ENCODE results near the gene CMIP. TPM values are rescaled to one million over a fixed set of nuclear protein-coding genes. Genes with fewer than 3 reads are reported as not detected.

Gene CMIP
- polyA plus RNA-seq, 1 of the 3 experiments (the other 2 are of a cell fraction) = 5.4 TPM

DNA sequence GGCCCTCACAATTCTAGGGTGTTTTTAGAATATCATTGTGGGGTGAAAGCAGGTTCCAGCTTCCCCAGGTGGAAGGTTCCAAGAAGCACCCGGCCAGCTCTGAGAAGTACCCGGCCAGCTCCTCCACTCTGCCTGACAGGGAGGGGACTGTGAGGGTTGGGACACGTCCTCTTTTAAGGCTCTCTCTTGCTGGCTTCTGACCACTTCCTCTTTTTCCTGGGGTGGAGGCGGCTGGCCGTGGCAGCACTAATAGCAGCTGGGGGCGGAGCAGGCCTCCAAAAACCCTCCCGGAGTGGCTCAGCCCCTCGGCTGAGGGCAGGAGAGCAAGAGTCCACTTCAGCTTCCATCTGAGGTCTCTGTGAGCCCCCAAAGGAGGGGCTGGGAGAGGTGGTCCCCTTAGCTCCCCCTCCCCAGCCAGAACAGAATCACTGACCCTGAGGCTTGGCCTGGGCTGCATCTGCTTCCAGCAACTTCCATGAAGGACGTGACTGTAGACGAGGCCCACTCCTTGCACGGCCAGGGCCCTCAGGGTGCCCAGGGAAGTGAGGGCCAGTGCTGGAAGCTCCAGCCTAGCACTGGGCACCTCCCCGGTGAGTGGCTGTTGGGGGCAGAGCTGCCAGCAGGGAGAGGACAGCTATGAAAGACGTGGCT is 307.7 kb downstream of the CMIP start (continued):
- TF ChIP-seq USF2 (IDR thresholded peaks at IDR 0.05; ENCODE audit: borderline replicate concordance, low read depth, low read length) (no peak), SIN3A (IDR thresholded peaks at IDR 0.05; ENCODE audit: borderline replicate concordance, low read depth, low read length) (no peak), REST (IDR thresholded peaks at IDR 0.05; ENCODE audit: low read depth, low read length) (no peak), RAD21 (IDR thresholded peaks at IDR 0.05; ENCODE audit: low read length) (no peak), TAF1 (IDR thresholded peaks at IDR 0.05; ENCODE audit: borderline replicate concordance, low read depth, low read length) (no peak), RXRA (IDR thresholded peaks at IDR 0.05; ENCODE audit: borderline replicate concordance, low read depth) (no peak)

DNA sequence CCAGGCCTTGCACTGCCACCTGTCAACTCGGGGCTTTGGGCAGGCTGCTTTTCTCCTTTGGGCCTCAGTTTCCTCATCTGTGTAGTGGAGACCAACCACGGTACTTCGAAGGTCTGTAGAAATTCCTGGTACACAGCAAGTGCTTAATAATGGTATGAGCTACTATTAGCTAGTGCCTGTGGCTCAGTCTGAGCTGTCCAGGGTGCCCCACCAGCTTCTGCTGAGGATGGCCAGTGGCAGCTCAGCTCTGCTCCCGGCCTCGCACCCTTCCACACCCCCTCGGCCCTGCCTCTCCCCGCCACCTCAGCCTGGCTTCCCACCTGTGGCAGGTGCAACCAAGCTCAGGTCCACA is 308.2 kb downstream of the CMIP start:
- 77% methylated on average over 3 of the region's 7 CpGs for WGBS (ENCODE audit: low lambda C conversion rate)
- Histone ChIP-seq H3F3A (replicated peaks; ENCODE audit: insufficient read depth) (no peaks in the 10 kb centered on the region), H3K9me2 (no peaks in the 10 kb centered on the region), H2AFZ (ENCODE audit: low read depth) (no peak overlapping the region), H3K4me2 (no peak overlapping the region), H3K4me1 (ENCODE audit: control insufficient read depth in 1 of 2, insufficient read depth in 2 of 2, low read depth in 1 of 2, low read length in 1 of 2) (no peaks in the 10 kb centered on the region), H3K79me2 (ENCODE audit: insufficient read depth) (no peaks in the 10 kb centered on the region), H3K4me3 (ENCODE audit: low read depth in 2 of 2, low read length in 1 of 2) (no peak overlapping the region), H3K36me3 (replicated peaks in 1 of 2; ENCODE audit: control insufficient read depth in 1 of 2, insufficient read depth in 2 of 2, low read length in 1 of 2) (no peaks in the 10 kb centered on the region), H4K20me1 (ENCODE audit: insufficient read depth) (no peaks in the 10 kb centered on the region), H3K9me3 (no peaks in the 10 kb centered on the region), H3K27me3 (ENCODE audit: insufficient read depth) (no peaks in the 10 kb centered on the region), H3K27ac (ENCODE audit: low read depth in 2 of 2, low read length in 1 of 2) (no peak overlapping the region), H3K9ac (no peak overlapping the region)
- no peak for TF ChIP-seq EP300 (IDR thresholded peaks at IDR 0.05; ENCODE audit: borderline replicate concordance in 1 of 2, low read depth in 1 of 2, low read length in 1 of 2)
- TF ChIP-seq MEF2A (IDR thresholded peaks at IDR 0.05; ENCODE audit: borderline replicate concordance, low read depth) = no peak
- TF ChIP-seq SMC3 (IDR thresholded peaks at IDR 0.05; ENCODE audit: low read depth, low read length) = no peak
- TF ChIP-seq ZBTB33 (IDR thresholded peaks at IDR 0.05; ENCODE audit: borderline replicate concordance, low read depth) = no peak
- no peak for TF ChIP-seq IRF3 (IDR thresholded peaks at IDR 0.05; ENCODE audit: low read depth, low read length)
- no peak for TF ChIP-seq ELF1 (IDR thresholded peaks at IDR 0.05)
- no peak for TF ChIP-seq RFX5 (IDR thresholded peaks at IDR 0.05; ENCODE audit: low read length)
- no peak for TF ChIP-seq TAF1 (IDR thresholded peaks at IDR 0.05; ENCODE audit: borderline replicate concordance, low read depth, low read length)
- no peak for TF ChIP-seq GABPA (IDR thresholded peaks at IDR 0.05; ENCODE audit: low read depth)
- no peak for DNase-seq
- CTCF ChIA-PET = interaction anchor here (0.8 to 1.7 kb wide), 3 partner anchors 16 to 30 kb away, joined by 3 to 4 read pairs (median 4); no protein-coding TSS in a partner anchor
- POLR2A ChIA-PET = no interaction called here

Measured in SK-N-SH (cell line).